ENCODE results near the gene IMPA2.

The IMPA2 gene

GRCh38 chr18:12009581-12010140 lies 28.4 kb downstream of the IMPA2 start:
- no peak for DNase-seq

GRCh38 chr18:12010187-12010802 lies 29.0 kb downstream of the IMPA2 start:
- no peak for DNase-seq

- no peak for DNase-seq
Measured at GRCh38 chr18:12011199-12011956, 30.1 kb downstream of the IMPA2 start.

- no peak for DNase-seq
Measured at GRCh38 chr18:12011957-12012549, 30.7 kb downstream of the IMPA2 start.

GRCh38 chr18:12012697-12013096 lies 31.4 kb downstream of the IMPA2 start:
- no peak for DNase-seq

- no peak for DNase-seq
Measured at GRCh38 chr18:12013186-12013916, 32.0 kb downstream of the IMPA2 start.

GRCh38 chr18:12014086-12014485 lies 32.8 kb downstream of the IMPA2 start:
- DNase-seq = no peak

- no peak for DNase-seq
Measured at GRCh38 chr18:12014521-12015415, 33.5 kb downstream of the IMPA2 start.

- DNase-seq = no peak
Measured at GRCh38 chr18:12015416-12016062, 34.2 kb downstream of the IMPA2 start.

- no peak for DNase-seq
Measured at GRCh38 chr18:12017081-12017480, 35.8 kb downstream of the IMPA2 start.

GRCh38 chr18:12018861-12019260 lies 37.6 kb downstream of the IMPA2 start:
- DNase-seq = no peak

- DNase-seq = no peak
Measured at GRCh38 chr18:12021077-12021476, 39.8 kb downstream of the IMPA2 start.

- DNase-seq = no peak
Measured at GRCh38 chr18:12021596-12021995, 40.3 kb downstream of the IMPA2 start.

- no peak for DNase-seq
Measured at GRCh38 chr18:12023375-12023774, 42.1 kb downstream of the IMPA2 start.

GRCh38 chr18:12026562-12026961 lies 45.3 kb downstream of the IMPA2 start:
- no peak for DNase-seq

- DNase-seq = no peak
Measured at GRCh38 chr18:12027046-12027445, 45.7 kb downstream of the IMPA2 start.

GRCh38 chr18:12027480-12027879 lies 46.2 kb downstream of the IMPA2 start:
- no peak for DNase-seq

- DNase-seq = no peak
Measured at GRCh38 chr18:12028040-12028628, 46.8 kb downstream of the IMPA2 start.

- DNase-seq = no peak
Measured at GRCh38 chr18:12028674-12029073, 47.4 kb downstream of the IMPA2 start.

GRCh38 chr18:12029786-12030584 lies 48.7 kb downstream of the IMPA2 start:
- no peak for DNase-seq
